HG03095 (cell line): ENCODE results near the gene SLC35F6.

ENCODE experiments used
- ATAC-seq: cut with Tn5 transposase; IDR thresholded peaks from one replicate; pipeline ENCODE4 v1.9.1; 2021; ENCODE audit warnings: moderate library complexity; ENCODE audit not compliant: unreplicated experiment

The SLC35F6 gene, protein sequence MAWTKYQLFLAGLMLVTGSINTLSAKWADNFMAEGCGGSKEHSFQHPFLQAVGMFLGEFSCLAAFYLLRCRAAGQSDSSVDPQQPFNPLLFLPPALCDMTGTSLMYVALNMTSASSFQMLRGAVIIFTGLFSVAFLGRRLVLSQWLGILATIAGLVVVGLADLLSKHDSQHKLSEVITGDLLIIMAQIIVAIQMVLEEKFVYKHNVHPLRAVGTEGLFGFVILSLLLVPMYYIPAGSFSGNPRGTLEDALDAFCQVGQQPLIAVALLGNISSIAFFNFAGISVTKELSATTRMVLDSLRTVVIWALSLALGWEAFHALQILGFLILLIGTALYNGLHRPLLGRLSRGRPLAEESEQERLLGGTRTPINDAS

DNA sequence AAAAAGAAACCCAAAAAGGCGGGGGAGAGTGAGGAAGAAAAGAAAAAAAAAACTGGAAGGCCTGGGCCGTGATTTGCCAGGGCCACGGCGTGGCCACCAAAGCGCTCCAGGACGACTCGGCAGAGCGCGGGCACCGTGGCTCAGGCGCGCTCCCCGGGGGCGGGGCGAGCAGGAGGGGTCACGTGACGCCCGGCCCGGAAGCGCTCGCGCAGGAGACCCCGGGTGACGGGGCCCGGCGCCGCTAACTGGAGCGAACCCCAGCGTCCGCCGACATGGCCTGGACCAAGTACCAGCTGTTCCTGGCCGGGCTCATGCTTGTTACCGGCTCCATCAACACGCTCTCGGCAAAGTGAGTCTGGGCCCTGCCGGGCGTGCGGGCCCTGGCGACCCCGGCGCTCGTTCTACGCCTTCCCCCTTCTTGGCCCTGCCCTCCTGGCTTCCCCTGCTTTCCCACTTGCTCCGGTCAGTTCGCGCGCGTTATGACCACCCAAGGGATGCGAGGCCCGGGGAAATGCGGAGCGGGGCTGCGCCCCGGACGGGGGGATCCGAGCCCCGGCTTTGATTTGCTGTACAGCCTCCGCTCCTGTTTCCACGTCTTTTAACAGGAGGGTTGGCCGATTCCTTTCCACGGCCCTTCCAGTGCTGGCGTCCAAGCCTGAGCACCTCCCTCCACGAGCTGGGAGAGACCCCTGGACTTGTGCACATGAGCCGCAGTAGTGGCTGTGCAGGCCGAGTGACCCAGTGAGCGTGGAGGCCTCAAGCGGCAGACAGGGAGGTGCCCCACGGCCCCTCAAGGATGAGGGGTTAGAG is at the start of gene SLC35F6:
Gene SLC35F6 (plus strand): TSS at position 207 of the 810 bp plus-strand sequence. CDS start 66 bp downstream, at position 273.
- ATAC-seq, result peak; percentile 69

DNA sequence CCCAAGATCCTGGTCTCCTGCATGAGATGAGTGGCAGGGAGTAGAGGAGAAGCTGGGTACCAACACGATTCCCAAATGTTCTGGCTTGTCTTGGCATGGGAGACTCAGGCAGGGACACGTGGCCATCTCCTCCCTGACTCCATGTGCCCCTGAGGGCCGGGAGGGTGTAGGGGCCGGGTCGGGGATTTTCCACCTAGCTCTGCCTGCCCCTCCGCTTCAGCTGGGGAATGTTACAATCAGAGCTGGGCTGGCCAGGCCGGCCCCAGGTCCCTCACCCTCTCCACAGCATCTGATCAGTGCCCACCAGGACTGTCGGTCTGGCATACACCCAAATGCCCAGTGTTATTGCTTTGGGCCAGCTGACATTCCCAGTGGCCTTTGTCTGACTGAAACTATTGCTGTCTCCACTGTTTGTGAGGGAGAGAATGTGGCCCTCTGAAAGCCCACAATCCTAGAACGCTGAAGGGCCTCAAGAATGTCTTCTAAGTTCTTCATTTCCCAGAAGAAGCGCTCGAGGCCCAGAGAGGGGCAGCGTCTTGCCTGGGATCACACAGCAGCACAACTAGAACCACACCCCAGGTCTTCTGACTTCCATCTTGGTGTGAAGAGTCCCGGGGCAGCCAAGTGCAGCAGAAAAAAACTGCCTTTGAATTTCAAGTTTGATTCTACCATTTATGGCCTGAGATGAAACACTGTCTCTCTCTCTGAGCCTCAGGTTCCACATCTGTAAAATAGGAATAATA is 48.4 kb upstream of the SLC35F6 start:
- ATAC-seq, result no peak

DNA sequence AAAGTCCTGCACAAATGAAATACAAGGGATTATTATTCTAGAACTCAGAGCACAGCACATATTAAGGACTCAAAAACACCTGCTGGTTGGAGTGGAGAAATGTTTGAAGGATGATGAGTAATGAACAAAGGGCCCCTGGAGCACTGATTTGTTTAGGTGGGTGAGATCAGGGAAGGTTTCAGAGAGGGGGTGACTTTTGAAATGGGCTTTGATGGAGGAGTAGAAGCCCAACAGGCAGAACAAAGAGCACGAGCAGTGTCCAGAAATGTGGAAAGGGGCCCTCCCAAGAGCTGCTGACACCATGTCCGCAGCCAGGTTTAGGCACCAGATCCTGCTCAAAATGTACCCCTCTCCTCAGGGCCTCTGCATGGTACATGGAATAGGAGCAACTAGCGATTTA is 47.7 kb upstream of the SLC35F6 start:
- no peak for ATAC-seq

DNA sequence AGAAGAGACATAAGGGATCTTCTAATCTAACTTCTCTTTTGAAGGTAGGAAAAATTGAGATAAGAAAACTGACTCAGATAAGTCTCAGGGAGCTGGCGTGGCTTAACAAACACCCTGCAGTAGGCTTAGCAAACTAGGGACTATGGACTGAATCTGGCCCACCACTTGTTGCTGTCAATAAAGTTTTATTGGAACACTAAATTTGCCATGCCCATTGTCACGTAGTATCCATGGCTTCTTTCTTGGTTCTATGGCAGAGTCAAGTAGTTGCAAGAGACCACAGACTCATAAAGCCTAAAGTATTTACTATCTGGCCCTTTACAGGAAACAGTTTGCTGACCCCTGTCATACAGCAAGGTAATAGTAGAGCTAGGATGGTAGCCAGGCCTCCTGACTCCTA is 47.3 kb upstream of the SLC35F6 start:
- no peak for ATAC-seq

DNA sequence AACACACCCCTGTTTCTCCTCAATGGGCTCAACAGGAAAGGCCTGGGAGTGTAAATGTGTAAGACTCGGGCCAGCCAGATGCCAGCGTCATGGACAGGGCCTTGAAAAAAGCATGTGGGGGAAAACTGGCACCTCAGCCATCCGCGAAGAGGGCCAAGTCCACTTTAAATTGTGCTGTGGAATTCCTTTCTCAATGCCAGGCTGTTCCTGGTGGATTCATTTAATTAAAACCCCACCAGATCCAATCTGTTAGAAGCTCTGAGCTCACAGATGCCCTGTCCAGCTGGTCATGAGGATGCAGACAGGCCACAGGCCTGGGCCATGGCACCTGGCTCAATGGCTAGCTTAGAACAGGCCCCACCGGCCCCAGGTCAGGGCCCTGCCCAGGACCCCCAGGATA is 46.7 kb upstream of the SLC35F6 start:
- ATAC-seq, result no peak

DNA sequence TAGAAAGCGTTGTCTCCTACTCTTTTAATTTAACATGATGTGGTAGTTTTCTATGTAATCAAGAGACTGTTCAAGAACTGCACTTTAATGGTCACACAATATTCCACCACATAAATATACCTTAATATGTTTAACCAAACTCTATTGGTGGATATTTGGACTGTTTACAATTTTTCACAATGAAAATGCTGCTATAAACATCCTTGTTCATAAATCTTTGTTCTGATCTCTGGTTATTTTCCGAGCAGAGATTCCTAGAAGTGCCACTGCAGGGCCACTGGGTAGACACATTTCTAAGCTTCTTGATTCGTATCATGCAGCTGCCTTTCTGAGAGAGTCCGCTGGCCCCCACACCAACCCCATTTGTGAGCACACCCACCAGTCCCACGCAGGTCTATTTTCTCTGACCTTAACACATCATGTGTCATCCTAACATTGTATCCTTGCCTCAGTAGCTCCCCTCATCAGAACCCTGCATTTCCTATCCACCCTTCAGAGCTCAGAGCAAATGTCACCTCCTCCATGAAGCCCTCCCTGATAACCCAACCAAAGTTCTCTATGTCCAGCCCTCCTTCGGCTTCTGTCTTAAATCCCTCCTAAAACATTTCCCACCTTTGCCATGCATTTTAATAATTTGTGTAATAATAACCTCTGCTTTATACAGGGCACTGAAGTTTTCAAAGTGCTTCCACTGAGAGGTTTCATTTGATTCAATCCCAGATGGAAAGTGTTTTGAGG is 45.0 kb upstream of the SLC35F6 start:
- ATAC-seq, result no peak

DNA sequence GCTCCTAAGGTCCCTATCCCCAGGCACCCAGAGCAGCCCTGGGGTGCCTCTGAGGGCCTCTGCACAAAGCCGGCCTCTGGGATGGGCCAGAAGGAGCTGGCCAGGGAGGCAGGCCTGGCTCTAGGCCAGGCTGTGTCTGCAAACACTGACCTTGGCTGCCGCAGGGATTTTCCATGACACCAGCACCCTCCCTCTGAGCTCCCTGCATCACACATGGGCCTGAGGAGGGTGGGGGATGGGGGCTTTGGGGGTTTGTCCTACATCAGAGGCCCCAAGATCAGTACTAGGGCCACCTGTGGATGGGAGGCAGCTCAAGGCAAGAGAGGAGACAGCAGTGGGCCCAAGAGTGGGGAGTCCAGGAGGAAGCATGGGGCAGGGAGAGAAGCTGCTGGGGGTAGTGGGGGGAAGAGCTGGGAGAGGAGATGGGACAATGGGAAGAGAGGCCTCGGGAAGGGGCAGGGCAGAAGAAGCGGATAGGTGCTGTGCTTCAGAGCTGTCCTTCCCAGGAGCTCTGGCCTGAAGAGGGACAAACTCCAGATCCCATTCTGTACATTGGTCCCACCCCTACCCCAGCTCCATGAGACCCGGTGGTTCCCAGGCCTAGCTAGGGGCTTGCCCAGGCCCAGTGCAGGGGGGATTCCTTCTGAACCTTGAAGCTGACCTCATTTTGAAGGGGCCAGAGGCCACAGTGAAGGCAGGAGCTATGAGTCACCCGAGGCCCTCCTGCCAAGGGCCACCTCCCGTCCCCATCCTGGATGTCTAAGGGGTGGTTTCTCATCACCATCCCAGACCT is 43.6 kb upstream of the SLC35F6 start:
- ATAC-seq, result no peak

DNA sequence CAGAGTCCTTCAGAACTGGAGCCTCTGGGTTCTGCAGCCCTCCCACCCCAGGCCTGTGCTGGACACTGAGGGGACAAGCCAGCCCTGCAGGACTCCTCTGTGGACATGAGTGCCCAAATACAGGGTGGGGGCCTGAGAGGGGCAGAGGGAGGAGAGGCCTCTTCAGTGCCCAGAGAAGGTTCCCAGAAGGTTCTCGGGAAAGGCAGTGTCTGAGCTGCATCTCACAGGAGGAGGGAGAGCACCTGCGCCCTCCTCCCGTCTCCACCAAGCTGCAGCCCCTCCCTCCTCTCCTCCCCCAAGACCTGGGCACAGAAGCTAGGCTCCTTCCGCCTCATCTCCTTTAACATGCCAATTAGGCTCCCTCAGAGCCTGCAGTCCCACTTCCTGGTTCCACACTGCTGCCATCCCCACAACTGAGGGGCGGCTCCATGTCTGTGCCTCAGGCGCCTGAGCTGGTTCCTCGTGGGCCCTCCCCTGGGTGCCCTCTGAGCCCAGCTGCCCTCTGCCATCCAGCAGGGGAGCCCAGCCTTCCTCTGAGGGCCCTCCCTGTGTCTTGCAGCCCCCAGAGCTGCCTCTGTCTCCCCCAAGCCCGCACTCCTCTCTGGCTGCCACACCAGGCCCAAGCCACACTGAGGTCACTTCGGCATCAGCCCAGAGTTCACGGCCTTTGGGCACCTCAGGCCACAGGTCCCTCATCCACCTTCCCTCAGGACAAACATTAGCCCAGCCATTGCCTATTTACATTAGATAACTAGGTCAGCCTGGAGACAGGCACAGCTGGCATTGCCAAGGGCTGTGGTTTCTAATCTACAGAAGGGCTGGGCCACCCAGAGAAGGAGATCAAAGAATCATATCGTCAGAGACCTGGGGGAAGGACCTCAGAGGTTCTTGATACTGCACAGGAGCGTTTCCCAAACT is 42.7 kb upstream of the SLC35F6 start:
- no peak for ATAC-seq

DNA sequence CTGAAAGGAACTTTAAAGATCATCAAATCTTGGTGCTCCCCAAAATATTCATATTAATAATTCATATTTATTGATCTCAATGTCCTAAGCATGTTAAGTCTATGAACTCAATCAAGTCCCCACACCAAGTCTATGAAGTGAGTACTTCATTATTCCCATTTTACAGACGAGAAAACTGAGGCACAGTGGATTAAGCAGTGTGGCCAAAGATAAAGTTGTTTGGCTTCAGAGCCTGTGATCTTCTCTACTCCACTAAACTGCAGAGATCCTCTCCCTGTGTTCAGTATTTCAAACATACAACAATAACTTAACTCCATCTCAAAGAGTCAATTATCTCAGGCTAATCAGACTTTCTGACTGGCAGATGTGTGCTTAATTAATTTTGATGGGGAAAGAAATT is 41.8 kb upstream of the SLC35F6 start:
- no peak for ATAC-seq

DNA sequence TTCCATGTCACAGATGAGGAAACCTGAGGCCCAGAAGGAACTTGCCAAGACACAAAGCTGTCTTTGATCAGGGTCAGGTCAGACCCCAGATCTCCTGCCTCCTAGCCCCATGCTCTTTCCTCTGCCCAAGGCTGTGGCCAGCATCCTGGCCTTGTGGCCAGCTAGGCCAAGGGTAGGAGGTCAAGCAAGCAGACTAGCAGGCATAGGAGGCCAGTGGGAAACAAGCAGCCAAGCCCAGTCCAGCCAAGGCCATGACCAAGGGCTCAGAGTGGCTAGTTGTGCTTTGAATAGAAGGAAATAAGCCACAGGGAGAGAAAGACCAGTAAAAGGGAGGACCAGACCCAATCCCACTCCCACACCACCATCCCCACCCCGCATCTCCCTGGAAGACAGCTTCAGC is 41.2 kb upstream of the SLC35F6 start:
- ATAC-seq, result no peak

DNA sequence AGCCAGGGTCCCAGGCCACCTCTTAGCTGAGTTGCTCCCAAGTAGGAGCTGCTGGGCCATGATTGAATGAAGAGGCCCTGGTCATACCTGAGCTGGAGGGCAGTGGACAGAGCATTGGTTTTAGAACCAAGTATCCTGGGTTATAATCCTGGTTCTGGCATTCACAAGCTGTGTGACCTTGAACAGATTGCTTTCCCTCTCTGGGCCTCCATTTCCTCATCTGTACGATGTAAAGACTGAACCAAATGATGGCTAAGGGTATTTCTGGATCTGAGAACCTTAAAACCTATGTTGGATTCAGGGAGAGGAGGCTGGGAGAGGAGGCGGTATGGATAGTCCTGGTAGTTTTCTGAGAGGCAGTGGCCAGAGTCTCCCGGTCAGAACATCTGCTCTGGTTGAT is 40.6 kb upstream of the SLC35F6 start:
- ATAC-seq, result no peak

DNA sequence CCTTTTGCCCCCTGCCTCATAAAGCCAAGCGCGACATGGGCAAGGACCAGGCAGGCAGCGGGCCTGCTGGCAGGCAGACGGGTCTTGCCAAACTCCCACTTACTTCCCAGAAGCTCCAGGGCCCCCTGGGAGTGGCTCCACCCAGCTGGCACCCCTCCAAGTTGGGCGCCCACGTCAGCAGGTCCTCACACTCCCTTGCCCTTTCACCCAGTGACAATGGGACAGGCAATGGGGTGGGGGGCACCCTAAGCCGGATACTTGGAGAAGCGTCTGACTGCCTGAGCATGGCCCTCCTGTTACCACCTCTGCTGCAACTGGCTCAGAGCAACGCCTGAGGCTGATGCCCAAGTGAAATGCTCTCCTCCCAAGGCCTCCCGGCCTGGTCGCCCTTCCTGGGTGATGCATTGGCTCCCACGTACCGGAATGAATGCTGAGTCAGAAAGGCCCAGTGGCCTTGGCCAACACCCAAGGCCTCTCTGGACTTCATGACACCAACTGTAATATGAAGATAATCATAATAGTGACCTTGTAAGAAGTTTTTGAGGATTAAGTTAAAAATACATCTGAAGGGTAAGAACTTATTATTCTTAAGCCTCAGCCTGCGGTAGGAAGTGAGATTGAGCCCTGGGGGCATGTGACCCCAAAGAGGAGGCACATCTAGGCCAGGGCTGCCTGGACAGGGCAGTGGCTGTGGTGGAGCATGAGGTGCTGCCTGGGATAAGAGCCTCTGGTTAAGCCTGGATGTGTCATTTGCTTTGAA is 39.9 kb upstream of the SLC35F6 start:
- ATAC-seq, result no peak

DNA sequence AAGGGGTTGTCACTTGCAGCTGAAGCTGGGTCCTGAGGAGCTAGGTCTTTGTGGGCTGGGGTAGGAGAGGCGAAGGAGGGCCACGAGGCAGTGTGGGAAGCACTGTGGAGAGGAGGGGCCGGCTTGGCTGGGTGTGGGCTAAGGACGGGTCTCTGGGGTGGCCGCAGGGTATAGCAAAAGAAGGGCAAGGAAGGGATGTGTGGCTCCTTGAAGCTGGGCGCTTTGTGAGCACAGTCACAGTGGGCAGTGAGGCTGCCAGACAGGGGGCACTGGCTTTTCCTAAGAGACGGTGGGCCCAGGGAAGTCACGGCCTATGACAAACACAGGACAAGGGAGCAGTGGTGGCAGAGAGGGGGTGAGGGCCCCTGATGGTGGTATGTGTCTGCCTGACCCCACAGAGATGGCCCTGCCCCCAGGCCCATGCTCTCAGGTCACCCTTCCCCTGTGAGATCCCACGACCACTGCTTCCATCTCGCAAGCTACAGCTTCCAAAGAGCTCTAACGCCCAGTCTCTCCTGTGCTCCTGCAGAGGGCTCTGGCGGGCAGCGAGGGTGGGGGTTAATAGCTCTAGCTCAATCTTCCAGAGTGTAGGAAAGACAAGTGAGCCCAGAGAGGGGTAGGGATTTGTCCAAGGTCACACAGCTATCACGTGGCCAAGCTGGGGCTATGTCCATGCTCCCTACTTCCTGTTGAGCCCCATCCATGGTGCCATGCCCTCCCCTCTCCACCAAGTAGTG is 39.1 kb upstream of the SLC35F6 start:
- ATAC-seq, result no peak

DNA sequence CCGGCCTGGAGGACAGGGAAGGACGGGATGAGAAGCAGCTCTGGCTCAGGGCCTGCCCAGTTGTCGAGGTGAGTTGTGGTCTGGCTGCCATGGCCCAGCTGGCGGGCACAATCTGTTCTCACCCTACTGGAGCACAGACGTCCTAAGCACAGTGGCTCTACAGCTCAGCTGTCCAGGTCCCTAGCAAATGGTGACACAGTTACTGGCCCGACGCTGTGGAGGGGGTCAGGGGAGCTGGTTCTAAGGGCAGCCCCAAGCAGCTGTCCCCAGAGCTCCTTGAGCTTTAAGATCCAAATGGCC is 38.6 kb upstream of the SLC35F6 start:
- ATAC-seq, result no peak

DNA sequence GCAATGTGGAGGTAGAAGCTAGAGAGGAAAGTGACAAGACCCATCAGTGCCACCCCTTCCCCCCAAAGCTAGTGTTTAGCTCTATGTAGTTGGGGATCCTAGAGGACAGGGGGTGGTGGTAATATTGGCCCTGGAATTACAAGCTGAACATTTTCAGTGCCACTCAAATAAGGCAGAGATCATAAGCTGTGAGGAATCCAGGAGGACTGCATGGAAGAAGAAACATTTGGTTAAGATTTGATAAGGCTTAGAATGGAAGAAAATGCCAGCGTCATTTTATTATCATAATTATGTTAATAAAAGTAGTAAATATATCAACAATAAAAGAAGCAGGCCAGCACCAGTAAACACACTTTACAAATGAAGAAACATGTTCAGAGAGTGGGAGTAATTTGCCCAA is 37.9 kb upstream of the SLC35F6 start:
- no peak for ATAC-seq

DNA sequence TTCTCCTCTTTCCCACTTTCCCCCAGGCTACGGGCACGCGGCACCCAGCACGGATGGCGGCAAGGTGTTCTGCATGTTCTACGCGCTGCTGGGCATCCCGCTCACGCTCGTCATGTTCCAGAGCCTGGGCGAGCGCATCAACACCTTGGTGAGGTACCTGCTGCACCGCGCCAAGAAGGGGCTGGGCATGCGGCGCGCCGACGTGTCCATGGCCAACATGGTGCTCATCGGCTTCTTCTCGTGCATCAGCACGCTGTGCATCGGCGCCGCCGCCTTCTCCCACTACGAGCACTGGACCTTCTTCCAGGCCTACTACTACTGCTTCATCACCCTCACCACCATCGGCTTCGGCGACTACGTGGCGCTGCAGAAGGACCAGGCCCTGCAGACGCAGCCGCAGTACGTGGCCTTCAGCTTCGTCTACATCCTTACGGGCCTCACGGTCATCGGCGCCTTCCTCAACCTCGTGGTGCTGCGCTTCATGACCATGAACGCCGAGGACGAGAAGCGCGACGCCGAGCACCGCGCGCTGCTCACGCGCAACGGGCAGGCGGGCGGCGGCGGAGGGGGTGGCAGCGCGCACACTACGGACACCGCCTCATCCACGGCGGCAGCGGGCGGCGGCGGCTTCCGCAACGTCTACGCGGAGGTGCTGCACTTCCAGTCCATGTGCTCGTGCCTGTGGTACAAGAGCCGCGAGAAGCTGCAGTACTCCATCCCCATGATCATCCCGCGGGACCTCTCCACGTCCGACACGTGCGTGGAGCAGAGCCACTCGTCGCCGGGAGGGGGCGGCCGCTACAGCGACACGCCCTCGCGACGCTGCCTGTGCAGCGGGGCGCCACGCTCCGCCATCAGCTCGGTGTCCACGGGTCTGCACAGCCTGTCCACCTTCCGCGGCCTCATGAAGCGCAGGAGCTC is 36.2 kb upstream of the SLC35F6 start:
- no peak for ATAC-seq

DNA sequence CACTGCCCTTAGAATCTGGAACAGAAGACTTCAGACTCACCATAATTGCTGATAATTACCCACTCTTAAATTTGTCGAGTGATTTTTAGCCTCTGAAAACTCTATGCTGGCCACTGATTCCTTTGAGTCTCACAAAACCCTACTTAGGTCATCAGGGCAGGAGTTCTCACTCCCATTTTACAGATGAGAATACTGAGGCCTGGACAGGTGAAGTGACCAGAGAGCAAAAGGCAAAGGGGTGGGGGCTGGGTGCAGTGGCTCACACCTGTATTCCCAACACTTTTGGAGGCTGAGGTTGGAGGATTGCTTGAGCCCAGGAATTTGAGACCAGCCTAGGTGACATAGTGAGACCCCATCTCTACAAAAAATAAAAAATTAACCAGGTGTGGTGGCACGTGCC is 34.8 kb upstream of the SLC35F6 start:
- ATAC-seq, result no peak
